Spleen (tissue), 7 donors: ENCODE data around the gene MED8.

Source experiments
- CTCF ChIP-seq, 11 experiments: fragments of 200-600 bp in 7 of 11; fragments of 450-650 bp in 4 of 11; sonication (generic) in 4 of 11; IDR thresholded peaks in 8 of 11; conservative IDR thresholded peaks in 3 of 11; 1 replicate in 7 of 11; 2 replicates in 4 of 11; pipeline versions ENCODE4 v1.4.0 to v1.8.0; 2016 to 2021; ENCODE audit warnings: antibody characterized with exemption in 11 of 11, inconsistent platforms in 4 of 11, mild to moderate bottlenecking in 1 of 11
- POLR2A ChIP-seq, 3 donors: fragments of 450-650 bp; IDR thresholded peaks; one replicate each; pipeline ENCODE4 v1.5.1; 2017; ENCODE audit warnings: antibody characterized with exemption in 3 of 3, mild to moderate bottlenecking in 1 of 3
- POLR2AphosphoS5 ChIP-seq, 3 donors: sonication (generic); formaldehyde crosslinking; IDR thresholded peaks; one replicate each; pipeline ENCODE4 v1.5.1; 2017; ENCODE audit warnings: antibody characterized with exemption in 3 of 3
- donor health status: DM: no; HTN: no; CAD: no; lungs with moderate emphysema.
- donor health status: DM: no; HTN: no; CAD: no.
- donor health status: DM: no; HTN: no; CAD: no.

- TF ChIP-seq POLR2AphosphoS5 (IDR thresholded peaks at IDR 0.05) (no peak), CTCF (IDR thresholded peaks at IDR 0.05 in 8 of 11, conservative IDR thresholded peaks at IDR 0.05 in 3 of 11) (no peak), POLR2A (IDR thresholded peaks at IDR 0.05) (no peak)
Measured at GRCh38 chr1:43370564-43370963, 19.0 kb downstream of the MED8 start.
